Breast epithelium (tissue), 4 donors: Measurements from ENCODE around the gene TDRD1. TPM values are rescaled to one million over a fixed set of nuclear protein-coding genes. Genes with fewer than 3 reads are reported as not detected.
"Not testable (repeated sequence)": the region's sequence is repeated elsewhere in the genome, so short reads cannot be mapped to it uniquely, and the experiment has no call there.

Experiments
- DNase-seq, 2 donors: peaks; one replicate each; pipeline ENCODE4 v3.0.0-alpha.2; 2019; ENCODE audit warnings: low spot score in 2 of 2
- H3K27ac ChIP-seq, 2 donors: fragments of 200-600 bp; sonication (generic) in 1 of 2; one replicate each; pipeline ENCODE4 v1.5.1; 2016 to 2019; ENCODE audit warnings: mild to moderate bottlenecking in 1 of 2
- H3K27me3 ChIP-seq, 2 donors: fragments of 200-600 bp; sonication (generic) in 1 of 2; one replicate each; pipeline versions ENCODE4 v1.5.1 to v1.6.0; 2017 to 2019; ENCODE audit warnings: control low read depth in 1 of 2, mild to moderate bottlenecking in 1 of 2
- H3K36me3 ChIP-seq: fragments of 200-600 bp; one replicate; pipeline ENCODE4 v1.5.1; 2019
- H3K4me1 ChIP-seq, 2 donors: fragments of 200-600 bp; sonication (generic); one replicate each; pipeline ENCODE4 v1.5.1; 2016 to 2019; ENCODE audit warnings: control low read depth in 1 of 2
- H3K4me3 ChIP-seq, 3 donors: fragments of 200-600 bp; sonication (generic); 1 replicate in 2 of 3; 2 replicates in 1 of 3; pipeline ENCODE4 v1.5.1; 2016 to 2019; ENCODE audit warnings: mild to moderate bottlenecking in 3 of 3, moderate library complexity in 2 of 3
- H3K9me3 ChIP-seq, 2 donors: fragments of 200-600 bp; sonication (generic) in 1 of 2; one replicate each; pipeline ENCODE4 v1.5.1; 2016 to 2019; ENCODE audit warnings: control low read depth in 1 of 2
- CTCF ChIP-seq, 3 donors: fragments of 450-650 bp; IDR thresholded peaks; one replicate each; pipeline ENCODE4 v1.5.1; 2016 to 2017; ENCODE audit warnings: antibody characterized with exemption in 3 of 3, mild to moderate bottlenecking in 3 of 3, moderate library complexity in 3 of 3
- POLR2A ChIP-seq: fragments of 450-650 bp; IDR thresholded peaks from one replicate; pipeline ENCODE4 v1.6.1; 2016; ENCODE audit warnings: antibody characterized with exemption, mild to moderate bottlenecking, moderate library complexity
- POLR2AphosphoS5 ChIP-seq, 3 donors: sonication (generic); formaldehyde crosslinking; IDR thresholded peaks; one replicate each; pipeline ENCODE4 v1.6.1; 2017; ENCODE audit warnings: antibody characterized with exemption in 3 of 3
- intact Hi-C: fragments of 100-400 bp; cut with DNase I; formaldehyde crosslinking; loops from one replicate; pipeline ENCODE4 v1.15.1; 2023; ENCODE audit warnings: low total_unique reads
- total RNA-seq, 3 donors: library from RNA; depleted of rRNA; stranded (reverse); fragments of >200 nt; gene quantifications; one replicate each; pipeline ENCODE4 v1.1.0, GENCODE V29; 2016

TDRD1 gene
- total RNA-seq = under 1 TPM; under 0.01 to 0.73 (median 0.33) TPM

DNA sequence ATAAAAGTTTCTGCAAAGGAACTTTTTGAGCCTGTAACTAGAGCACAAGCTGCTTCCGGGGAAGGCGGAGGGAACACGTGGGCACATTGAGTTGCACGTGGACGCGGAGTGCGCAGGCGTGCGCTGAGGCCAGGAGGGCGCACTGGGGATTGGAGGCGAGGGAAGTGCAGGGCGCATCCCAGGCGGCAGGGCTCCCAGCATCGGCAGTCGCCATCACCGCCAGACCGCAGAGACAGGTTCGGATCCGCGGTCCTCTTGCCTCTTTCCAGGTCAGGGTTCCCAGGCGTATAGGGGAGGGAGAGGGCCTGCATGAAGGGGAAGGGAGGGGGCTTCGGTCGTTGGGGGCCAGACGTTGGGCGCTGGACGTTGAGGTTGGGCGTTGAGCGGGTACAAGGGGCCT is at the start of gene TDRD1:
TSS of gene TDRD1 (plus strand) at position 206 of the 400 bp plus-strand sequence. CDS start 8,479 bp downstream, outside the sequence.
- no peaks in the 10 kb centered on the region for H3K4me1 ChIP-seq
- intact Hi-C loops = no loop called here
- no peaks in the 10 kb centered on the region for H3K36me3 ChIP-seq
- no peak for TF ChIP-seq POLR2AphosphoS5 (IDR thresholded peaks at IDR 0.05)
- no peak for TF ChIP-seq POLR2A
- no peak for TF ChIP-seq CTCF (IDR thresholded peaks at IDR 0.05)
- H3K27me3 ChIP-seq = no peaks in the 10 kb centered on the region
- no peak for DNase-seq
- no peaks in the 10 kb centered on the region for H3K9me3 ChIP-seq
- H3K4me3 ChIP-seq = no peak within 1 kb of the TSS
- H3K27ac ChIP-seq = no peak within 1 kb of the TSS

- peaks cover 6% of the 10 kb centered on the region for H3K36me3 ChIP-seq
- DNase-seq = no peak
- H3K27ac ChIP-seq = no peak overlapping the region
- no peaks in the 10 kb centered on the region for H3K9me3 ChIP-seq
- intact Hi-C loops = no loop called here
- no peak overlapping the region for H3K4me3 ChIP-seq
- no peak for TF ChIP-seq POLR2AphosphoS5 (IDR thresholded peaks at IDR 0.05)
- TF ChIP-seq POLR2A = no peak
- no peak for TF ChIP-seq CTCF (IDR thresholded peaks at IDR 0.05)
- H3K27me3 ChIP-seq = no peaks in the 10 kb centered on the region
- no peaks in the 10 kb centered on the region for H3K4me1 ChIP-seq
These were observed 48.1 kb upstream of the TDRD1 start for GRCh38 chr10:114131094-114131493.

- H3K4me3 ChIP-seq = no peak overlapping the region
- no peak for DNase-seq
- H3K9me3 ChIP-seq = no peaks in the 10 kb centered on the region
- H3K27me3 ChIP-seq = no peaks in the 10 kb centered on the region
- H3K36me3 ChIP-seq = no peaks in the 10 kb centered on the region
- intact Hi-C loops = no loop called here
- H3K4me1 ChIP-seq = no peaks in the 10 kb centered on the region
- TF ChIP-seq POLR2AphosphoS5 (IDR thresholded peaks at IDR 0.05) = no peak
- no peak for TF ChIP-seq CTCF (IDR thresholded peaks at IDR 0.05)
- TF ChIP-seq POLR2A = no peak
- no peak overlapping the region for H3K27ac ChIP-seq
These were observed 43.7 kb upstream of the TDRD1 start for GRCh38 chr10:114135476-114135875.

GRCh38 chr10:114138581-114138980 is 40.6 kb upstream of the TDRD1 start:
- H3K27ac ChIP-seq = no peak overlapping the region
- no peaks in the 10 kb centered on the region for H3K36me3 ChIP-seq
- no peaks in the 10 kb centered on the region for H3K4me1 ChIP-seq
- intact Hi-C loops = no loop called here
- H3K27me3 ChIP-seq = no peaks in the 10 kb centered on the region
- no peak overlapping the region for H3K4me3 ChIP-seq
- TF ChIP-seq POLR2A = no peak
- no peak for TF ChIP-seq POLR2AphosphoS5 (IDR thresholded peaks at IDR 0.05)
- TF ChIP-seq CTCF (IDR thresholded peaks at IDR 0.05) = no peak
- H3K9me3 ChIP-seq = no peaks in the 10 kb centered on the region
- DNase-seq = no peak

DNA sequence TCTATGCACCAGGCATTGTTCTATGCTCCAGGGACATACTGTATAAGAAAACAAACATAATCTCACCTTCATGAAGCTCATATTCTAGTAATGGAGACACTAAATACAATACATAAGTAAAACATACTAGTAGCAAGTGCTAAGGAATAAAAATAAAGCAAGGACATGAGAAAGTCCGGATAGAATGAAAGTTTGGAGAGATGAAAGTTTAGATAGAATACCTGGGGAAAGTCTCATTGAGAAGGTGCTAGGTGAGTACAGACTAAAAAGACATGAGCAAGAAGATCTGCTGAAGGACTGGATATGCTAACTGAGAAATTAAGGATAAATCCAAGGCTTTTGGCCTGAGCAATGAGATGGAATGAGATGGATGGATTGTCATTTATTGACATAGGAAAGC is 39.1 kb upstream of the TDRD1 start:
- Histone ChIP-seq H3K27ac (no peak overlapping the region), H3K36me3 (no peaks in the 10 kb centered on the region), H3K27me3 (no peaks in the 10 kb centered on the region), H3K4me3 (no peak overlapping the region), H3K9me3 (no peaks in the 10 kb centered on the region), H3K4me1 (no peaks in the 10 kb centered on the region)
- intact Hi-C loops = no loop called here
- DNase-seq = no peak
- TF ChIP-seq POLR2A = no peak
- no peak for TF ChIP-seq CTCF (IDR thresholded peaks at IDR 0.05)
- no peak for TF ChIP-seq POLR2AphosphoS5 (IDR thresholded peaks at IDR 0.05)

DNA sequence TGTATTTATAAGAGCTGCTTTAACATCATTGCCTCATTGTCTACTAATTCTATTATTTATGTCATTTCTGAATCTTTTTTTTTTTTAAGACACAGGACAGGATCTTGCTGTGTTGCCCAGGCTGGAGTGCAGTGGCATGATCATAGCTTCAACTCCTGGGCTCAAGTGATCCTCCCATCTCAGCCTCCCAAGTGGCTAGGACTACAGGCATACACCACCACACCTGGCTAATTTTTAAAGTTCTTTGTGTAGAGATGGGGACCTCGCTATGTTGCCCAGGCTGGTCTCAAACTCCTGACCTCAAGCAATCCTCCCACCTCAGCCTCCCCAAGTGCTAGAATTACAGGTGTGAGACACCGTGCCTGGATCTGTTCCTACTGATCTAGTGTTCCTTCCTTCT is 38.3 kb upstream of the TDRD1 start:
- H3K36me3 ChIP-seq, H3K4me1 ChIP-seq, DNase-seq, H3K9me3 ChIP-seq, intact Hi-C loops, H3K27me3 ChIP-seq, H3K27ac ChIP-seq, H3K4me3 ChIP-seq: not testable (repeated sequence)
